AG04450 (cell line): Measurements from ENCODE around the gene ARID3A. TPM values are rescaled to one million over a fixed set of nuclear protein-coding genes. Genes with fewer than 3 reads are reported as not detected.

Source experiments
- CTCF ChIA-PET: fragments of 300-600, 350-600 bp; formaldehyde crosslinking; extraction: SDS; loops from one replicate; lab custom pipeline; 2022; ENCODE audit warnings: antibody characterized with exemption, inconsistent platforms; lab: Charles Lee
- POLR2A ChIA-PET: fragments of 350-600 bp; formaldehyde crosslinking; extraction: SDS; loops from one replicate; lab custom pipeline; 2021; ENCODE audit warnings: antibody characterized with exemption, inconsistent platforms; lab: Yijun Ruan, JAX
- DNase-seq: peaks from one replicate; pipeline ENCODE4 v3.0.0-alpha.2; 2011; ENCODE audit warnings: low read depth, low spot score
- H3K27ac ChIP-seq: one replicate; pipeline ENCODE4 v1.5.1; 2012; ENCODE audit warnings: low read depth, low read length, control low read depth
- H3K27me3 ChIP-seq: one replicate; pipeline ENCODE4 v1.6.0; 2012; ENCODE audit warnings: low read length; ENCODE audit not compliant: control insufficient read depth, insufficient read depth
- H3K4me3 ChIP-seq: 2 replicates; pipeline ENCODE4 v1.5.1; 2011; ENCODE audit warnings: mild to moderate bottlenecking, low read depth, low read length, control low read depth
- H3K9me3 ChIP-seq: 2 replicates; pipeline ENCODE4 v1.5.1; 2012; ENCODE audit warnings: low read length; ENCODE audit not compliant: control insufficient read depth, insufficient read depth
- CTCF ChIP-seq: IDR thresholded peaks from 2 replicates; pipeline ENCODE4 v1.5.1; 2011; ENCODE audit warnings: low read depth, low read length, control low read depth, inconsistent platforms
- polyA plus RNA-seq: library from polyadenylated mRNA; depleted of rRNA; stranded (reverse); fragments of >200 nt; gene quantifications from 2 replicates; pipeline ENCODE4 v1.2.3, GENCODE V29; 2011

Gene ARID3A
- polyA plus RNA-seq, 1 experiment: 7.6 TPM

- H3K27ac ChIP-seq: no peak overlapping the region
- DNase-seq: no peak
- peaks cover 7% of the 10 kb centered on the region; the same call in 1 of the 2 replicates for H3K9me3 ChIP-seq
- H3K27me3 ChIP-seq: no peaks in the 10 kb centered on the region
- TF ChIP-seq CTCF: no peak
- ChIA-PET CTCF (no interaction called here), POLR2A (no interaction called here)
- H3K4me3 ChIP-seq: no peak overlapping the region
Observed at GRCh38 chr19:884420-885211, 41.2 kb upstream of the ARID3A start.

GRCh38 chr19:885536-886224 lies 40.2 kb upstream of the ARID3A start:
- H3K9me3 ChIP-seq: peaks cover 7% of the 10 kb centered on the region; the same call in 1 of the 2 replicates
- no peaks in the 10 kb centered on the region for H3K27me3 ChIP-seq
- no peak for TF ChIP-seq CTCF
- no peak overlapping the region for H3K4me3 ChIP-seq
- POLR2A ChIA-PET: no interaction called here
- DNase-seq: no peak
- CTCF ChIA-PET: no interaction called here
- H3K27ac ChIP-seq: no peak overlapping the region

- CTCF ChIA-PET: no interaction called here
- Histone ChIP-seq H3K27ac (no peak overlapping the region), H3K9me3 (no peaks in the 10 kb centered on the region; the same call in 1 of the 2 replicates), H3K27me3 (no peaks in the 10 kb centered on the region), H3K4me3 (no peak overlapping the region)
- TF ChIP-seq CTCF: no peak
- POLR2A ChIA-PET: no interaction called here
- DNase-seq: peak; percentile 36
Observed at GRCh38 chr19:887072-887471, 38.8 kb upstream of the ARID3A start.

- POLR2A ChIA-PET: no interaction called here
- no peaks in the 10 kb centered on the region for H3K27me3 ChIP-seq
Observed at GRCh38 chr19:887599-887998, 38.2 kb upstream of the ARID3A start.

More at GRCh38 chr19:887599-887998, 38.2 kb upstream of the ARID3A start:
- CTCF ChIA-PET: no interaction called here
- Histone ChIP-seq H3K9me3 (no peaks in the 10 kb centered on the region; the same call in 1 of the 2 replicates), H3K4me3 (no peak overlapping the region), H3K27ac (no peak overlapping the region)
- no peak for DNase-seq
- no peak for TF ChIP-seq CTCF
